Nephron progenitor cell (in vitro differentiated cells): ENCODE data around the gene MUC22.

Experiments
- DNase-seq: peaks from one replicate; pipeline ENCODE4 v3.0.0; 2021
- H3K27ac Mint-ChIP-seq: 2 replicates; pipeline ENCODE4 v1.8.0; 2021; ENCODE audit warnings: mild to moderate bottlenecking, moderate library complexity, mixed read lengths
- H3K27me3 Mint-ChIP-seq: 2 replicates; pipeline ENCODE4 v1.8.0; 2021; ENCODE audit warnings: mild to moderate bottlenecking, low read depth, mixed read lengths; ENCODE audit not compliant: poor library complexity
- H3K36me3 Mint-ChIP-seq: 2 replicates; pipeline ENCODE4 v1.8.0; 2021; ENCODE audit warnings: low read depth, mixed read lengths
- H3K4me1 Mint-ChIP-seq: 2 replicates; pipeline ENCODE4 v1.8.0; 2021; ENCODE audit warnings: mixed read lengths
- H3K4me3 Mint-ChIP-seq: 2 replicates; pipeline ENCODE4 v1.8.0; 2021; ENCODE audit warnings: mild to moderate bottlenecking, moderate library complexity, mixed read lengths
- H3K9me3 Mint-ChIP-seq: 2 replicates; pipeline ENCODE4 v1.8.0; 2021; ENCODE audit warnings: mild to moderate bottlenecking, moderate library complexity, mixed read lengths
- TF ChIP-seq, protein P1 (sequence below): fragments of 200-600 bp; sonication (generic); IDR thresholded peaks from 2 replicates; pipeline ENCODE4 v1.5.0; 2021; ENCODE audit warnings: antibody characterized with exemption

Gene MUC22

DNA sequence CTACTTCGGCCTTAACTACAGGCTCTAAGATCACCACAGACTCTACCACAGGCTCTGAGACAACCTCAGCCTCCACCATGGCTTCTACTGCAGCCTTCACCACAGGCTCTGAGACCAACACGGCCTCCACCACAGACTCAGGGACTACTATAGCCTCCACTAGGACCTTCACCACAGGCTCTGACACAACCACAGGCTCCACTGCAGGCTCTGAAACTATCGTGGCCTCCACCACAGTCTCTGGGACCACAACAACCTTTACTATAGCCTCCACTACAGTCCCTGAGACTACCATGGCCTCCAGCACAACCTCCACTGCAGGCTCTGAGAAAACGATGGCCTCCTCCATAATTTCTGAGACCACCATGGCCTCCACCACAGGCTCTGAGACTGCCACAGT lies 15.3 kb downstream of the MUC22 start:
- no peak for DNase-seq
- Mint-ChIP-seq H3K4me1 (no peaks in the 10 kb centered on the region), H3K36me3 (no peaks in the 10 kb centered on the region), H3K27me3 (peaks cover 26% of the 10 kb centered on the region), H3K27ac (no peak overlapping the region), H3K9me3 (peaks cover 13% of the 10 kb centered on the region), H3K4me3 (no peak overlapping the region)
- TF ChIP-seq, protein P1, sequence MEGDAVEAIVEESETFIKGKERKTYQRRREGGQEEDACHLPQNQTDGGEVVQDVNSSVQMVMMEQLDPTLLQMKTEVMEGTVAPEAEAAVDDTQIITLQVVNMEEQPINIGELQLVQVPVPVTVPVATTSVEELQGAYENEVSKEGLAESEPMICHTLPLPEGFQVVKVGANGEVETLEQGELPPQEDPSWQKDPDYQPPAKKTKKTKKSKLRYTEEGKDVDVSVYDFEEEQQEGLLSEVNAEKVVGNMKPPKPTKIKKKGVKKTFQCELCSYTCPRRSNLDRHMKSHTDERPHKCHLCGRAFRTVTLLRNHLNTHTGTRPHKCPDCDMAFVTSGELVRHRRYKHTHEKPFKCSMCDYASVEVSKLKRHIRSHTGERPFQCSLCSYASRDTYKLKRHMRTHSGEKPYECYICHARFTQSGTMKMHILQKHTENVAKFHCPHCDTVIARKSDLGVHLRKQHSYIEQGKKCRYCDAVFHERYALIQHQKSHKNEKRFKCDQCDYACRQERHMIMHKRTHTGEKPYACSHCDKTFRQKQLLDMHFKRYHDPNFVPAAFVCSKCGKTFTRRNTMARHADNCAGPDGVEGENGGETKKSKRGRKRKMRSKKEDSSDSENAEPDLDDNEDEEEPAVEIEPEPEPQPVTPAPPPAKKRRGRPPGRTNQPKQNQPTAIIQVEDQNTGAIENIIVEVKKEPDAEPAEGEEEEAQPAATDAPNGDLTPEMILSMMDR = no peak

DNA sequence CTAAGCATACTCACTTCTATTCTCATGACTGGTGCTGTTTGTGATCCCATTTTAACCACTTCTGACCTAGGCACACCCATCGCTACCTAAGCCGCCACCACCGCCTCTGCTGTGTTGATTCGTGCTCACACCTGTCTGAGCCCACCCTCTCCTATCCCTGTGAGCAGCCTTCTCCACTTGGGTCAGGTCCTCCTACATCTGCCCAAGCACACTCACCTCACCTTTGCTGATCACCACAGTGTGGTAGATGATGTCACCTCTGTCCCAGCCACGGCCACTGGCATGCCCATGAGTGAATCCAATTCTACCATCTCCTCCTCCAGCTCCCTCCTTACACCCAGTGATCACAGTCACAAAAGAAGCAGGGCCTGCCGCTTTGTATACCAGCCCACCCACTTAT lies 20.8 kb downstream of the MUC22 start:
- H3K4me1 Mint-ChIP-seq = no peaks in the 10 kb centered on the region
- H3K9me3 Mint-ChIP-seq = peaks cover 7% of the 10 kb centered on the region
- no peaks in the 10 kb centered on the region for H3K36me3 Mint-ChIP-seq
- TF ChIP-seq, protein P1 = no peak
- peaks cover 40% of the 10 kb centered on the region for H3K27me3 Mint-ChIP-seq
- DNase-seq = no peak
- no peak overlapping the region for H3K4me3 Mint-ChIP-seq
- H3K27ac Mint-ChIP-seq = no peak overlapping the region

DNA sequence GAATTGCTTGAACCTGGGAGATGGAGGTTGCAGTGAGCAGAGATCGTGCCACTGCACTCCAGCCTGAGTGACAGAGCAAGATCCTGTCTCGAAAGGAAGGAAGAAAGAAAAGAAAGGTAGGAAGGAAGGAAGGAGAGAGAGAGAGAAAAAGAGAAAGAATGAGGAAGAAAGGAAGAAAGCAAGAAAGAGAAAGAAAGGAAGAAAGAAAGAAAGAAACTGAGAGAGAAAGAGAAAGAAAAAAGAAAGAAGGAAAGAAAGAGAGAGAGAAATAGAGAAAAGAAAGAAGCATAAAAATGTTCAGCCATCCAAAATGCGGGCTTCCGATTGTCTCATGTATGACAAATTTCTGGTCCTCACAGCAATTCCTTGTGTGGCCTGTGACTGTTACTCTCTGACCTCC lies 22.8 kb downstream of the MUC22 start:
- H3K27ac Mint-ChIP-seq = peak overlapping the region; percentile 9
- H3K9me3 Mint-ChIP-seq = peaks cover 7% of the 10 kb centered on the region
- H3K4me3 Mint-ChIP-seq = no peak overlapping the region
- H3K4me1 Mint-ChIP-seq = peaks cover 17% of the 10 kb centered on the region
- TF ChIP-seq, protein P1 = no peak
- DNase-seq = no peak
- peaks cover 35% of the 10 kb centered on the region for H3K27me3 Mint-ChIP-seq
- no peaks in the 10 kb centered on the region for H3K36me3 Mint-ChIP-seq

DNA sequence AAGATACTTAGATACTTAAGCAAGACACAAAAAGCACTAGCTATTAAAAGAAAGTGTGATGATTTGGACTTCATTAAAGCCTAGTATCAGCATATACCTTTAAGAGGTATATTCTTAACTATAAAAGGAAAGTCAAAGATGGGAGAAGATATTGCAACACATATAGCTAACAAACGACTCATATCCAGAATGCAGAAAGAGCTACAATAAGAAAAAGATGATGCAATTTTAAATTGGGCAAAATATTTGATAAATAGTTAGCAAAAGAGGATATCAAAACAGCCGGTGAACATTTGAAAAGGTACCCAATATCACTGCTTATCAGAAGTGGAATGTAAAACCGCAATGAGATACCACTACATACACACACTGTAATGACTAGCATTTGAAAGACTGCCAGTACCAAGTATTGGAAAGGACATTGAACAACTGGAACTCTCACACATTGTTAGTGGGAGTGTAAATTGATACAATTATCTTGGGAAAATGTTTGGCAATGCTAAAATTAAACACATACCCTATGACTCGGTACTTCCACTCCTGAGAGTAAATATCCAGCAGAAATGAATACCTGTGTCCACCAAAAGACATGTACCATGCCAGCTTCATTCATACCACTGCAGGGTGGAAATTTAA lies 25.7 kb downstream of the MUC22 start:
- Mint-ChIP-seq H3K27me3 (peaks cover 22% of the 10 kb centered on the region), H3K4me3 (no peak overlapping the region), H3K27ac (no peak overlapping the region), H3K36me3 (no peaks in the 10 kb centered on the region), H3K9me3 (no peaks in the 10 kb centered on the region), H3K4me1 (peaks cover 23% of the 10 kb centered on the region)
- no peak for DNase-seq
- TF ChIP-seq, protein P1 = no peak

DNA sequence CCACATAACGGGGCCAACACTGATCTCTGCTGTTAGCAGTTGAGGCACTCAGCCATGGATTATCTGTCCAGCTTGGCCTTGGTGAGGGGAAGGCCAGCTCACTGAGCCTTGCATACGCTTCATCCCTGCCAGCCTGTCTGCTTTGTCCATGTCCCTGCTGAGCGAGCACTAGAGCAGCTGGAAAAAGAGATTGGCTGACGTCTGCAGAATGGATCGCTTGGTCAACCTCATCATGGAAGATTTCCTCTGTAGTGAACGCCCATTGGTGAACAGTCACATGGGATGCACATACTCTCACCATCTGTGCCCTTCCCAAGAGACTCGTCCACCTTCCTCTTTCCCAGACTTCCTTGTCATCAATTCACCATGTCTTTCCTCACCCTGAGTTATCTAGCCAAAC lies 26.9 kb downstream of the MUC22 start:
- Mint-ChIP-seq H3K27me3 (peaks cover 16% of the 10 kb centered on the region), H3K4me1 (peaks cover 29% of the 10 kb centered on the region), H3K27ac (no peak overlapping the region), H3K36me3 (no peaks in the 10 kb centered on the region), H3K9me3 (no peaks in the 10 kb centered on the region), H3K4me3 (no peak overlapping the region)
- TF ChIP-seq, protein P1 = no peak
- no peak for DNase-seq

DNA sequence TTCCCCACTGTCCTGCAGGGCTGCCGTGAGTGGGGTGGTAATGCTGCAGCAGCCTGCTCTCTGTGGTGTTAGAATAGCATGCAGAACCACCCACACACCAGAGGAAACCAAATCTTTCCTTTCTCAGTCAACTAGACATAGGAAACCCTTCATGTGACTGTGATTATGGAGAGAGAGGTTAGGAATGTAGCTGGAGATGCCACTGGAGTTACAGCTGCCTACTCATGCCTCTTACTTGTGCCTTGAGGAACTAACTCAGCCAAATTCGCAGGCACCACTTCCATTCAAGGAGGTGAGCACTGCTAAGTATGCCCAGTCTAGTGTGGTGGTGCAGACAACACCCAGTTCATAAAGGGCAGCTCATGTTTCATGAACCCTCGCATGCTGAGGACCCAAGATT lies 27.4 kb downstream of the MUC22 start:
- H3K27me3 Mint-ChIP-seq = peaks cover 18% of the 10 kb centered on the region
- no peak overlapping the region for H3K27ac Mint-ChIP-seq
- H3K4me1 Mint-ChIP-seq = peaks cover 29% of the 10 kb centered on the region
- H3K9me3 Mint-ChIP-seq = no peaks in the 10 kb centered on the region
- TF ChIP-seq, protein P1 = no peak
- H3K36me3 Mint-ChIP-seq = no peaks in the 10 kb centered on the region
- DNase-seq = no peak
- H3K4me3 Mint-ChIP-seq = no peak overlapping the region
